Measurements from ENCODE around the gene MFSD11. TPM values are rescaled to one million over a fixed set of nuclear protein-coding genes. Genes with fewer than 3 reads are reported as not detected.
A peak's percentile ranks its signal among the peaks of the same experiment; 100 is the strongest.
"Not testable (repeated sequence)": the region's sequence is repeated elsewhere in the genome, so short reads cannot be mapped to it uniquely, and the experiment has no call there.

Gene MFSD11
- total RNA-seq, 2 experiments from 2014 or later, result 21.8 to 27.7 TPM

DNA sequence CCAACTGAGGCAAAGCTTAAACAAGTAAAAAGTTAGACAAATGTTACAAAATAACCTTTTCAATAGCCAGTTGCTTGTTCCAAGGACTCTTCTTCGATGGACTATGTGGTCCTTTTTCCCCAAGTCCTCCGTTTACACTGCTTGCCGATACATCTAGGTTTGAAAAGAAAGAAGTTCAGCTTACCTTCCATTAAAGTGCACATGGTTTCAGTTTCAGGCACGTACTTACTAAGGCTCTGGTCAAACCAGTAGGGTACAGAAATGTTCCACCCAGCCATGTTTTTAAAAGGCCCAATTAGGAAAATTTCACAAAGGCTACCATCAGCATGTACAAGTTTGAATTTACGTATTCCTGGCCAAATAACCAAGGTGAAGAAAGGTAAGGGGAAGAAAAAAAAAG lies 2.9 kb upstream of the MFSD11 start:
- peaks cover 53% of the 10 kb centered on the region for H3K36me3 Mint-ChIP-seq (ENCODE audit: low read depth)
- peak; percentile 40 for DNase-seq

DNA sequence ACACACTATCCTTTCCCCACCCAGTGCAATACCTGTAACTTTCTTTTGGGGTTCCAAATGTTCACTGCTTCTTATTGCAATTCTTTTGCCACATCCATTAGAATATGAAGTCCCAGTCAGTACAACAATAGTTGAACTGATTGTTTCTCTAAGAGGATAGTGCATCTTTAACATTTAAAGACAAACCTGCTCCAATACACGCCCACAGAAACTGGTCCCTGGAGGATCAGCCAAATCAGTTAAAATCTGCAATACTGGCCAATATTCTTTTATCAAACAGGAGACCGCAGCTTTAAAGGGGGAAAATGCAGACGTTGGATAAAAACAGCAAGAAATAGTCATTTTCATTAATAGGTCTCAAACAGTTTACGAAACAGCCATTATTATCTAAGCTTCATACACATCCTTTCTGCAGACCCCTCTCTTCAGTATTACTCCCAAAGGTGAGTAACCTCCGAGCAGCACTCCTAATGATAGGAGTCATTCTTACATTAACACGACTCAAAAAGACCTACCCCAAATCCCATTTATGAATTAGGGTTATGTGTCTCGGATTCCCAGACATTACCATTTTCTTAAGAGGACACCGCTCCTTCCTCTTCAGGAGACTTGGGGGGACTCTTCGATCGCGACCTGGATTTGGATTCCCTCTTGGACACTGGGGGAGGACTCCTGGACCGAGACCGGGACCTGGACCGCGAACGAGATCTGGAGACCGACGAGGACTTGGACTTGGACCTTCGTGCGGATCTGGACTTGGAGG lies 2.2 kb upstream of the MFSD11 start:
- Mint-ChIP-seq H3K4me3 (peak overlapping the region; percentile 88), H3K36me3 (ENCODE audit: low read depth) (peaks cover 47% of the 10 kb centered on the region), H3K27ac (peak overlapping the region; percentile 90), H3K9me3 (no peaks in the 10 kb centered on the region), H3K4me1 (peaks cover 53% of the 10 kb centered on the region), H3K27me3 (no peaks in the 10 kb centered on the region)
- CTCF ChIA-PET, result interaction anchor here (1.1 to 1.3 kb wide), 2 partner anchors 8 to 22 kb away, joined by 3 to 4 read pairs; no protein-coding TSS in a partner anchor
- DNase-seq, result no peak
- POLR2A ChIA-PET, result no interaction called here

More for the DNA sequence above, 2.9 kb upstream of the MFSD11 start:
- Mint-ChIP-seq H3K27me3 (no peaks in the 10 kb centered on the region), H3K27ac (peak overlapping the region; percentile 90), H3K9me3 (no peaks in the 10 kb centered on the region), H3K4me1 (peaks cover 52% of the 10 kb centered on the region), H3K4me3 (peak overlapping the region; percentile 88)
- CTCF ChIA-PET, result interaction anchor here (1.3 kb wide), 1 partner anchor 21 kb away, joined by 3 read pairs; no protein-coding TSS in a partner anchor
- POLR2A ChIA-PET, result no interaction called here

DNA sequence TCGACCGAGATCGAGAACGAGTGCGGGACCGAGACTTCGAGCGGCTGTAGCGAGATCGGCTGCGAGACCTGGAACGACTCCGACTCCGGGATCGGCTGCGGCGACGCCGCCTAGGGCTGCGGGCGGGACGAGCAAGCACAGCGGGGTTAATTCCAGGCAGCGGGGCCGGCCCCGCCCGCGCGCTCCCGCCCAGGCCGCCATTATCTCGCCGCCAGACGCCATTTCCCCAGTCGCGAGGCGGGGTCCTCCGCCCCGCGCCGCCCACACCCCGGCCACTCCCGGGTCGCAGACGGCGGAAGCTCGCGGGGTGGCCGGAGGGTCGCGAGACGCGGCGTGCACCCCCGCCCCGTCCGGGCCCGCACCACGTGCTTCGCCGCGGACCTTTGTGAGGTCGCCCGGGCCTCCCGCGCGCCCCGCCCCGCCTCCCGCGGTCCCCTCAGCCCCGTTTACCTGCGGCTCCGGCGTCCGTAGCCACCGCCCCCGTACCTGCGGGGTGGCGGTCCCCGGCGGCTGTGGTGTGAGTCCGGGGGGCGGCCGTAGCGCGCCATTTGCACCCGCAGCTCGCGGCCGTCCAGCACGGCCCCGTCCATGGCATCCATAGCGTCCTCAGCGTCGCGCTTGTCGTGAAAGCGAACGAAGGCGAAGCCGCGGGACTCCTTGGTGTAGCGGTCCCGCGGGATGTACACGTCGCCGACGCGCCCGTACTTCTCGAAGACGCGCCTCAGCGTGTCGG lies 1.4 kb upstream of the MFSD11 start:
- DNase-seq, result peak; percentile 71
- POLR2A ChIA-PET, result interaction anchor here (1.0 to 1.3 kb wide), 2 partner anchors 9 to 44 kb away, joined by 3 to 4 read pairs; no protein-coding TSS in a partner anchor
- CTCF ChIA-PET, result interaction anchor here (0.9 to 1.2 kb wide), 3 partner anchors 9 to 214 kb away, joined by 3 to 4 read pairs (median 4); no protein-coding TSS in a partner anchor
- Mint-ChIP-seq H3K9me3 (no peaks in the 10 kb centered on the region), H3K4me3 (peak overlapping the region; percentile 88), H3K27ac (peak overlapping the region; percentile 99), H3K36me3 (ENCODE audit: low read depth) (peaks cover 48% of the 10 kb centered on the region), H3K4me1 (peaks cover 52% of the 10 kb centered on the region), H3K27me3 (no peaks in the 10 kb centered on the region)

DNA sequence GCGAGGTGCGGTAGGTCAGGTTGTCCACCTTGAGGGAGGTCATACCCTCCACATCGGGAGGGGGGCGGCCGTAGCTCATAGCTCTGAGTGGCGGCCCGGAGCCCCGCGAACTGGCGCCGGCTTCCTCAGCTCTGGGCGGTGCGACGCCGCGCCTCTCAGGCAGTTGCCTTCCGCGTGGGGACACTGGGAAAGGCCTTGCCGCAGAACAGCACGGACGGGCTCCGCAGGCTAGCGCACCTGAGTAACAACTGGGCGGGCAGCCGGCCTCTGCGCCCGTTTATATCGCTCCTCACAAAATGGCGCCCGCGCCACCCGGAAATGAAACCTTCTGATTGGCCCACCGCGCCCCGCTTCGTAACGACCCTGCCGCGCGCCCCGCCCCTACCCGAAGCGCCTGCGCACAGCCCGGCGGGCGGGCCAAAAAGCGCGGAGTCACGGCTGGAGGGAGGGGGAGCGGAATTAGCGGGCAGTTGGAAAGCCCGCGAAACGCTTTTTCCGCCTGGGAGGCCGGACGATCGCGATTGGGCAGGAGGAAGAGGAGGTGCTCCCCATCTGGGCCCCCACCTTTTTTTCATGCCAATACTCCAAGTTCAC lies 740 bp upstream of the MFSD11 start, which contains the start of gene SRSF2:
Gene SRSF2, minus strand, starts transcription at position 250 of the 594 bp plus-strand sequence. Its CDS starts 171 bp downstream, at position 79.
- ChIA-PET POLR2A (interaction anchor here (0.6 to 1.3 kb wide), 4 partner anchors 10 to 372 kb away, joined by 3 to 4 read pairs (median 4); no protein-coding TSS in a partner anchor), CTCF (interaction anchor here (0.9 to 2.0 kb wide), 4 partner anchors 9 to 215 kb away, joined by 3 to 9 read pairs (median 4); no protein-coding TSS in a partner anchor)
- Mint-ChIP-seq H3K27me3 (no peaks in the 10 kb centered on the region), H3K27ac (peak within 1 kb of the TSS; percentile 99), H3K4me1 (peaks cover 52% of the 10 kb centered on the region), H3K4me3 (peak within 1 kb of the TSS; percentile 88), H3K36me3 (ENCODE audit: low read depth) (peaks cover 49% of the 10 kb centered on the region), H3K9me3 (no peaks in the 10 kb centered on the region)
- peak; percentile 99 for DNase-seq

DNA sequence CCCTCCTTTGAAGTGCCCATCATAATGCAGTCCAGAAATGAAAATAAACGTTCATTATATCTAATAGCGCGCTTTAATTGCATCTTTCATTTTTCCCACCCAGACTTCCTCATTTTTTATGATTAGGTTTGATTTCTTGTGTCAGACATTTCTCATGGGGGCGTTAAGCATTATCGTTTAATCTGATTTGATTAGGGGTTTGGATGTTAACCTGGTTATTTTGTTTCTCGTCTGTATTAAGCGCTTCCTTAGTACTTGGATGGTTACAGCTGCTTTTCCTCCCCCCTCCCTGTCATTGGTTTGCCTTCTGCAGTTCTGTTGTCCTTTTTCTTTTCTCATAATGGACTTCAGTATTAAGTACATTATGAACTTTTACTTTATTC lies 540 bp downstream of the MFSD11 start:
- Mint-ChIP-seq H3K27me3 (no peaks in the 10 kb centered on the region), H3K9me3 (no peaks in the 10 kb centered on the region), H3K36me3 (ENCODE audit: low read depth) (peaks cover 46% of the 10 kb centered on the region)

DNA sequence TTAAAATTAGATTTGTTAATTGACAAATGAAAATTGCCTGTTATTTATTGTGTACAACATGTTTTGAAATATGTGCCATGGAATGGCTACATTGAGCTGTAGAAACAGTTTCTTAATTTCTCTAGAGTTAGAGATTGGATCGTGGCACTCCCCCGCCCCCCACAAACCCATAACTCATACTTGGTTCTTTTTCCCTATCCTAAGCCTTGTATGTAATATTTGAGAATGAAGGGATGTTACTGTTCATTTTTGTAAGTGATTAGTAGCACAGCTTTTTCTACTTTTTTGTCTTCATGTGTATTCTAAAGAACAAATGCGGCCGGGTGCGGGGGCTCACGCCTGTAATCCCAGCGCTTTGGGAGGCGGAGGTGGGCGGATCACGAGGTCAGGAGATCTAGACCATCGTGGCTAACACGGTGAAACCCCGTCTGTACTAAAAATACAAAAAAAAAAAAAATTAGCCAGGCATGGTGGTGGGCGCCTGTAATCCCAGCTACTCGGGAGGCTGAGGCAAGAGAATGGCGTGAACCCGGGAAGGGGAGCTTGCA lies 1.7 kb downstream of the MFSD11 start:
- DNase-seq, H3K27me3 Mint-ChIP-seq, H3K9me3 Mint-ChIP-seq, H3K4me3 Mint-ChIP-seq, POLR2A ChIA-PET, H3K27ac Mint-ChIP-seq: not testable (repeated sequence)
- peaks cover 33% of the 10 kb centered on the region for H3K4me1 Mint-ChIP-seq
- CTCF ChIA-PET, result interaction anchor here (1.5 to 2.0 kb wide), 3 partner anchors 8 to 33 kb away, joined by 3 to 9 read pairs (median 5); no protein-coding TSS in a partner anchor
- H3K36me3 Mint-ChIP-seq (ENCODE audit: low read depth), result peaks cover 44% of the 10 kb centered on the region

More for the DNA sequence above, 540 bp downstream of the MFSD11 start:
- DNase-seq, result no peak
- H3K4me3 Mint-ChIP-seq, result peak overlapping the region; percentile 88
- peaks cover 43% of the 10 kb centered on the region for H3K4me1 Mint-ChIP-seq
- ChIA-PET CTCF (interaction anchor here (0.5 to 2.0 kb wide), 4 partner anchors 9 to 471 kb away, joined by 3 to 9 read pairs (median 4); no protein-coding TSS in a partner anchor), POLR2A (no interaction called here)
- H3K27ac Mint-ChIP-seq, result peak overlapping the region; percentile 99

DNA sequence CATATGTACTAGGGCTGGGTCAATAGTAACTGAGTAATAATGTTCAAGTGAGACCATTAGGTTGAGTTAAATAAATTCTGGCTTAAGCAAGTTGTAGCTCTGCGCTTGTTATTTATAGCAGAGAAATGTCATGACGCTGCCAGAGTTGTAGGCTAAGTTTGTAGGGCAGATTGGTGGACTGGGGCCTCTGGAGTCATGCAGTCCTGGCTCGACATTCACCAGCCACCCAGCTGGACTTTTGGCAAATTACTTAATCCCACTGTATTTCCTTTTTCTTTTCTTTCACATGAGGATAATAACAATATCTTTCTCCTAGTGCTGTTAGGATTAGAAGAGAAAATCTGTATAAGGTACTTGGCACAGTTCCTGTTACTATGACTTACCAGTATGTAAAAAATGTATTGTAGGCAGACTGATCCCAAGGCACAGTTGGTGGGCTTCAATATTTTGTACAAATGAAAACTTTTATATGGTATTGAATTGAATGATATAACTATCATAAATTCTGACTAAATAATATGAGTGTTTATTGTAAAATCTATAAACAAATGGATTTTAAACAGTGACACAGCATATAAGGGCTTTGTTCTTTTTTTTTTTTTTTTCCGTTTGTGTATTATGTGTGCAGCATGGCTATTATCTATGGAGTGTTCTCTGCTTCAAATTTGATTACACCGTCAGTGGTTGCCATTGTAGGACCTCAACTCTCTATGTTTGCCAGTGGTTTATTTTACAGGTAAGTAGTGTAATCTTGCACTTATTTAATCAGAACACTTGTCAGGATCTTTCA lies 2.6 kb downstream of the MFSD11 start:
- ChIA-PET CTCF (no interaction called here), POLR2A (no interaction called here)
- Mint-ChIP-seq H3K9me3 (no peaks in the 10 kb centered on the region), H3K27ac (no peak overlapping the region), H3K4me3 (no peak overlapping the region), H3K4me1 (peaks cover 34% of the 10 kb centered on the region), H3K36me3 (ENCODE audit: low read depth) (peaks cover 43% of the 10 kb centered on the region), H3K27me3 (no peaks in the 10 kb centered on the region)
- no peak for DNase-seq

DNA sequence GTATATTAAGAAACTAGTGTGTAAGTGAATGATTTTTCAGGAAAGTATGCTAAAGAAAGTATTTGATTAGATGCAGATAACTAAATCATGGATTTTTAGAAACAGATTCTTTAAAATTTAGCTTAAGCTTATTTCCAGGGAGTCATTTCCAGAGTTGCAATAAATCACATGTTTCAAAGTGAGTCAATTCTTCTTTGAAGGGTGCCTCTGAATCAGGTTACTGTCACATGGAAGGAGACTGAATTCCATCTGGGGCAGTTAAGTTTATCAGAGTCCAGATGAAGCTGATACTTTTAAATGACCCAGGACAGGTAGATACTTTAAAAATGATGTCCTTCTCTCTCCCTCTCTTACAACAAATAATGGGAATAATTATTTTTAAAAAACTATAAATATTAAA lies 5.0 kb downstream of the MFSD11 start:
- Mint-ChIP-seq H3K4me3 (no peak overlapping the region), H3K27me3 (no peaks in the 10 kb centered on the region), H3K4me1 (peaks cover 40% of the 10 kb centered on the region), H3K27ac (no peak overlapping the region), H3K9me3 (no peaks in the 10 kb centered on the region), H3K36me3 (ENCODE audit: low read depth) (peaks cover 50% of the 10 kb centered on the region)
- no peak for DNase-seq
- ChIA-PET CTCF (interaction anchor here (0.6 to 0.9 kb wide), 2 partner anchors 10 to 298 kb away, joined by 4 read pairs; no protein-coding TSS in a partner anchor), POLR2A (no interaction called here)

DNA sequence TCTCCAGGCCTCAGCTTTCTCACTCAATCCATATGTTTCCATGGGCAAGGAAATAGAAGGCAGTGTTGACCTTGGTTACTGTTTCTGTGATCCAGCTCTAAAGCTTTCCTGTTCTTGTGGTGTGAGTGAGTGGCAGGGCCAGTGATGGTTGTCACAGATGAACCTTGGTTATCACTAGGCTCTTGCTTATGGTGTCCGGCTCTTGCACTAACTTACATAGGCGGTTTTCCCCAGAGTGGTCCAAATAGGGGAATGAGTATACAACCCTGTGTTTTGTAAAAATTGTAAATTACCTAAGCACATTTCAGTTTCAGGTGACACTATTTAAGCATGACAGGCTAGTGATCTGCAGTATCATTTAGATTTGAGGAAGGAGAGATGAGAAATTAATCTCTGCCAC lies 6.8 kb downstream of the MFSD11 start:
- Mint-ChIP-seq H3K27ac (no peak overlapping the region), H3K27me3 (no peaks in the 10 kb centered on the region), H3K4me1 (peaks cover 25% of the 10 kb centered on the region), H3K36me3 (ENCODE audit: low read depth) (peaks cover 56% of the 10 kb centered on the region), H3K9me3 (no peaks in the 10 kb centered on the region), H3K4me3 (no peak overlapping the region)
- no peak for DNase-seq
- ChIA-PET POLR2A (no interaction called here), CTCF (interaction anchor here (0.5 kb wide), 1 partner anchor 384 kb away, joined by 4 read pairs; no protein-coding TSS in a partner anchor)

DNA sequence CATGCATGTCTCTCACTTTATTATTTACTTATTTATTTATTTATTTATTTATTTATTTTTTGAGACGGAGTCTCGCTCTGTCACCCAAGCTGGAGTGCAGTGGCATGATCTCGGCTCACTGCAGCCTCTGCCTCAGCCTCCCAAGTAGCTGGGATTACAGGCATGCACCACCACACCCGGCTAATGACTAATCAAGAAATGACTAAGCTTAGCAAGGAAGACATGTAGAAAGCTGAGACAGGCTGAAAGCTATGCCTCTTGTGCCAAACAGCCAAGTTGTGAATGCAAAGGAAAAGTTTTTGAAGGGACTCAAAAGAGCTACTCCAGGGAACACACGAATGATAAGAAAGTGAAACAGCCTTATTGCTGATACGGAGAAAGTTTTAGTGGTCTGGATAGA lies 7.9 kb downstream of the MFSD11 start:
- H3K36me3 Mint-ChIP-seq (ENCODE audit: low read depth), result peaks cover 59% of the 10 kb centered on the region
- H3K4me1 Mint-ChIP-seq, result peaks cover 21% of the 10 kb centered on the region
- H3K27me3 Mint-ChIP-seq, H3K27ac Mint-ChIP-seq, DNase-seq, H3K4me3 Mint-ChIP-seq, POLR2A ChIA-PET, H3K9me3 Mint-ChIP-seq: not testable (repeated sequence)
- CTCF ChIA-PET, result interaction anchor here (0.6 to 1.3 kb wide), 2 partner anchors 11 to 32 kb away, joined by 3 to 5 read pairs; no protein-coding TSS in a partner anchor

DNA sequence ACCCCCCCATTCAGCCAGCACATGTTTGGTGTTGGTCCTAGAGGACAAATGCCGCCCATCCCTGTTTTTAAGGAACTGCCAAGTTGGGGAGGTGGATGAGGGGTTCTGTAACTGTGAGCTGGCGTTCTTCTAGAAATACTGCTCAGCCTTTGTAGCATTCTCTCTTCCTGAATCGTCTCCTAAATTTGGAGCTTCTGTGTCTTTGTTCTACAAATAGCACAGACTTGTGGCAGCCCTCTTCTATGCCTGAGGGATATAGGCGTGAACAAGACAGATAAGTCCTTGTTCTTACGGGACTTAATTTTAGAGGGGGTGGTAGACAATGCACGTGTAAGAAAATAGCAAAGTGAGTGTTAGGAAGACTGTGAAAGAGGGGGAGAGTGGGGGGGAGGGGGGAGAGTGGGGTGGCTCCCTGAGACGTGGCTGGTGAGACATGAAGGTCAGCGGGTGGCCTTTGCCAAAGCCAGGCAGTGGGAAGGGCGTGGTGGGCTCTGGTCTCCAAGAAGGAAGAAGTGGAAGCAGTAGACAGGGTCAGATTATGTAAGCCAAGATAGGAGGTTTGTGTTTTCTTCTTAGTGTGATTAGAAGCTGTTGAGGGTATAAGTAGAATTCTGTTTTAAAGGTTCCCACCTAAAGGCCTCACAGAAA lies 9.9 kb downstream of the MFSD11 start:
- Mint-ChIP-seq H3K36me3 (ENCODE audit: low read depth) (peaks cover 48% of the 10 kb centered on the region), H3K4me3 (no peak overlapping the region), H3K4me1 (peaks cover 24% of the 10 kb centered on the region), H3K9me3 (no peaks in the 10 kb centered on the region), H3K27me3 (no peaks in the 10 kb centered on the region), H3K27ac (no peak overlapping the region)
- POLR2A ChIA-PET, result no interaction called here
- DNase-seq, result no peak
- CTCF ChIA-PET, result interaction anchor here (0.9 to 1.5 kb wide), 3 partner anchors 9 to 44 kb away, joined by 3 to 7 read pairs (median 5); no protein-coding TSS in a partner anchor

Measured in activated CD4-positive, alpha-beta T cell treated with anti-CD3 and anti-CD28 coated beads, Interleukin-2, amount 10 ng/mL, durations not matched to agents 7 days and 5 days (primary cell).